Measurements from ENCODE around the gene ACP1. TPM values are rescaled to one million over a fixed set of nuclear protein-coding genes. Genes with fewer than 3 reads are reported as not detected.

The ACP1 gene
- total RNA-seq, 3 donors from 2014 or later: 84.0 to 109 (median 84.2) TPM

DNA sequence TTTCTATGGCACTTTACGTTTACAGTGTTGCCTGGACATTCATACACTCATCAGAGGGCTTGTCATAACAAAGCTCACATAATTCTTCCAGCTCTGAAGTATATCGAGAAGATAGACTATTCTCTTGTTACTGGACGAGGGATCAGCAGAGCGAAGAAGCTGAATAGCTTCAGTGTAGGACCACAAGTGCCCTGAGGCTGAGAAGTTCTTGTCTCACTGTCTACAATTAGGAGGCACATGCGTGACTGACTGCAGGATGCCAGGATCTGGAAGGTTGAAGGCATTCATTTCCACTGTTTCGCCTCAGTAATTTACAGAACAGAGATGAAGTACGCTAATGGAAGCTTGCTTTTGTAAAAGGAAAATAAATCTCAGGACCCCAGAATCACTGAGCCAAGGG, 10.5 kb upstream of the ACP1 start:
- Histone ChIP-seq H3K4me3 (no peak overlapping the region), H3K27ac (no peak overlapping the region), H3K4me1 (no peaks in the 10 kb centered on the region), H3K36me3 (no peaks in the 10 kb centered on the region), H3K9me3 (peaks cover 0 to 6% of the 10 kb centered on the region in 2 donors), H3K27me3 (no peaks in the 10 kb centered on the region)
- intact Hi-C loops (cut with DNase I; ENCODE audit: low total_unique reads): no loop called here
- no peak for DNase-seq (ENCODE audit: low spot score in 2 of 2)
- TF ChIP-seq, protein P1, sequence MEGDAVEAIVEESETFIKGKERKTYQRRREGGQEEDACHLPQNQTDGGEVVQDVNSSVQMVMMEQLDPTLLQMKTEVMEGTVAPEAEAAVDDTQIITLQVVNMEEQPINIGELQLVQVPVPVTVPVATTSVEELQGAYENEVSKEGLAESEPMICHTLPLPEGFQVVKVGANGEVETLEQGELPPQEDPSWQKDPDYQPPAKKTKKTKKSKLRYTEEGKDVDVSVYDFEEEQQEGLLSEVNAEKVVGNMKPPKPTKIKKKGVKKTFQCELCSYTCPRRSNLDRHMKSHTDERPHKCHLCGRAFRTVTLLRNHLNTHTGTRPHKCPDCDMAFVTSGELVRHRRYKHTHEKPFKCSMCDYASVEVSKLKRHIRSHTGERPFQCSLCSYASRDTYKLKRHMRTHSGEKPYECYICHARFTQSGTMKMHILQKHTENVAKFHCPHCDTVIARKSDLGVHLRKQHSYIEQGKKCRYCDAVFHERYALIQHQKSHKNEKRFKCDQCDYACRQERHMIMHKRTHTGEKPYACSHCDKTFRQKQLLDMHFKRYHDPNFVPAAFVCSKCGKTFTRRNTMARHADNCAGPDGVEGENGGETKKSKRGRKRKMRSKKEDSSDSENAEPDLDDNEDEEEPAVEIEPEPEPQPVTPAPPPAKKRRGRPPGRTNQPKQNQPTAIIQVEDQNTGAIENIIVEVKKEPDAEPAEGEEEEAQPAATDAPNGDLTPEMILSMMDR (IDR thresholded peaks at IDR 0.05): no peak

DNA sequence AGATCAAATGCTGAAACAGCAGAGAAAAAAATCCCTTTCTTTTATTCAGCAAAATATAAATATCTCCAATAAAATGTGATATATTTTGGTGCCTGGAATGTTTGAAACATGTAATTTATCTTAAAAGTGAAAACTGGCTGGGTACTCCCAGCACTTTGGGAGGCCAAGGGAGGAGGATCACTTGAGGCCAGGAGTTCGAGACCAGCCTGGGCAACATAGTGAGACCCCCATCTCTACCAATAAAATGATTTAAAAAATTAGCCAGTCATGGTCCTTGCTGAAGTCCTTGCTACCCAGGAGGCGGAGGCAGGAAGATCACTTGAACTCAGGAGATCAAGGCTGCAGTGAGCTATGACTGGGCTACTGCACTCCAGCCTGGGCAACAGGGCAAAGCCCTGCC, 9.6 kb upstream of the ACP1 start:
- DNase-seq (ENCODE audit: low spot score in 2 of 2): no peak
- Histone ChIP-seq H3K9me3 (peaks cover 0 to 6% of the 10 kb centered on the region in 2 donors), H3K36me3 (no peaks in the 10 kb centered on the region), H3K27me3 (no peaks in the 10 kb centered on the region), H3K4me1 (no peaks in the 10 kb centered on the region), H3K27ac (no peak overlapping the region), H3K4me3 (no peak overlapping the region)
- no peak for TF ChIP-seq POLR2AphosphoS5 (IDR thresholded peaks at IDR 0.05)
- TF ChIP-seq POLR2A (IDR thresholded peaks at IDR 0.05): no peak
- TF ChIP-seq, protein P1 (IDR thresholded peaks at IDR 0.05): no peak
- intact Hi-C loops (cut with DNase I; ENCODE audit: low total_unique reads): no loop called here

DNA sequence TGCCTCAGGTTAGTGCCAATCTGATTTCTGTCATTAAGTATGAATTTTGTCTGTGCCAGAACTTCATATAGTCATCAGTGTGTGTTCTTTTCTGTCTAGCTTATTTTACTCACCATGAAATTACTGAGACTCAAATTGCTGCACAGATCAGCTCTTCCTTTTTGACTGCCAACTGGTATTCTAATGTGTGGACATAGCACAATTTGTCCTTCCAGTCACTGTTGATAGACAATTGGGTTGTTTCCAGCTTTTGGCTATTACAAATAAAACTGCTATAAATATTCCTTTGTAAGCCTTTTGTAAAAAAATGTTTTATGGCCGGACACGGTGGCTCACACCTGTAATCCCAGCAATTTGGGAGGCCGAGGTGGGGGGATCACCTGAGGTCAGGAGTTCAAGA, 8.7 kb upstream of the ACP1 start:
- Histone ChIP-seq H3K9me3 (peaks cover 0 to 6% of the 10 kb centered on the region in 2 donors), H3K36me3 (no peaks in the 10 kb centered on the region), H3K27ac (no peak overlapping the region), H3K27me3 (no peaks in the 10 kb centered on the region), H3K4me3 (no peak overlapping the region), H3K4me1 (no peaks in the 10 kb centered on the region)
- intact Hi-C loops (cut with DNase I; ENCODE audit: low total_unique reads): no loop called here
- TF ChIP-seq, protein P1 (IDR thresholded peaks at IDR 0.05): no peak
- TF ChIP-seq POLR2AphosphoS5 (IDR thresholded peaks at IDR 0.05) (no peak), POLR2A (IDR thresholded peaks at IDR 0.05) (no peak)
- DNase-seq (ENCODE audit: low spot score in 2 of 2): no peak

DNA sequence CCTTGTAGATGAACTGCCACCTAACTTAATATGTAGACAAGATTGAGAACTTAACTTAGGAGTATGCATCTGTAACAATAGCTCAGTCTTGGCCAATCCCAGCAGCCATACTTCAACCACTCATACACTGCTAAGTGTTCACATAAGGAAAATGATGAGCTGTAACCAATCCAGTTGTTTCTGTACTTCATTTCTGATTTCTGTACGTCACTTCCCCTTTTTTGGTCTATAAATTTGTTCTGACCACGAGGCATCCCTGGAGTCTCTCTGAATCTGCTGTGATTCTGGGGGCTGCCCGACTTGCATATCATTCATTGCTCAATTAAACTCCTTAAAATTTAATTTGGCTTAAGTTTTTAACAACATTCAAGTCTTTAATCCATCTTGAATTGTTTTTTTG, 7.3 kb upstream of the ACP1 start:
- Histone ChIP-seq H3K4me1 (no peaks in the 10 kb centered on the region), H3K27me3 (no peaks in the 10 kb centered on the region), H3K9me3 (peaks cover 0 to 6% of the 10 kb centered on the region in 2 donors), H3K4me3 (no peak overlapping the region), H3K36me3 (no peaks in the 10 kb centered on the region), H3K27ac (no peak overlapping the region)
- TF ChIP-seq, protein P1 (IDR thresholded peaks at IDR 0.05): no peak
- TF ChIP-seq POLR2A (IDR thresholded peaks at IDR 0.05) (no peak), POLR2AphosphoS5 (IDR thresholded peaks at IDR 0.05) (no peak)
- no peak for DNase-seq (ENCODE audit: low spot score in 2 of 2)
- intact Hi-C loops (cut with DNase I; ENCODE audit: low total_unique reads): no loop called here

DNA sequence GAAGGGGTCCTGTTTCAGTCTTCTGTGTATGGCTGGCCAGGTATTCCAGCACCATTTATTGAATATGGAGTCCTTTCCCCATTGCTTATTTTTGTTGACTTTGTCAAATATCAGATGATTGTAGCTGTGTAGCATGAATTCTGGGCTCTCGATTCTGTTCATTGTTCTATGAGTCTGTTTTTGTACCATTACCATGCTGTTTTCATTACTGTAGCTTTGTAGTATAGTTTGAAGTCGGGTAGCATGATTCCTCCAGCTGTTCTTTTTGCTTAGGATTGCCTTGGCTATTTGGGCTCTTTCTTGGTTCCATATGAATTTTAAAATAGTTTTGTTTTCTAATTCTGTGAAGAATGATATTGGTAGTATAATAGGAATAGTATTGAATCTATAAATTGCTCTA, 6.9 kb upstream of the ACP1 start:
- no peaks in the 10 kb centered on the region for H3K36me3 ChIP-seq
- H3K27ac ChIP-seq: no peak overlapping the region
- no peak for DNase-seq (ENCODE audit: low spot score in 2 of 2)
- H3K4me3 ChIP-seq: no peak overlapping the region
- H3K27me3 ChIP-seq: no peaks in the 10 kb centered on the region
- H3K9me3 ChIP-seq: peaks cover 0 to 6% of the 10 kb centered on the region in 2 donors
- H3K4me1 ChIP-seq: no peaks in the 10 kb centered on the region
- TF ChIP-seq, protein P1 (IDR thresholded peaks at IDR 0.05): no peak
- no peak for TF ChIP-seq POLR2A (IDR thresholded peaks at IDR 0.05)
- intact Hi-C loops (cut with DNase I; ENCODE audit: low total_unique reads): no loop called here

Data from breast epithelium (tissue), 4 donors.